ENCODE results near the gene SPSB1. TPM values are rescaled to one million over a fixed set of nuclear protein-coding genes. Genes with fewer than 3 reads are reported as not detected.

Gene SPSB1
- total RNA-seq, 2 donors from 2014 or later, result 107 to 171 TPM

DNA sequence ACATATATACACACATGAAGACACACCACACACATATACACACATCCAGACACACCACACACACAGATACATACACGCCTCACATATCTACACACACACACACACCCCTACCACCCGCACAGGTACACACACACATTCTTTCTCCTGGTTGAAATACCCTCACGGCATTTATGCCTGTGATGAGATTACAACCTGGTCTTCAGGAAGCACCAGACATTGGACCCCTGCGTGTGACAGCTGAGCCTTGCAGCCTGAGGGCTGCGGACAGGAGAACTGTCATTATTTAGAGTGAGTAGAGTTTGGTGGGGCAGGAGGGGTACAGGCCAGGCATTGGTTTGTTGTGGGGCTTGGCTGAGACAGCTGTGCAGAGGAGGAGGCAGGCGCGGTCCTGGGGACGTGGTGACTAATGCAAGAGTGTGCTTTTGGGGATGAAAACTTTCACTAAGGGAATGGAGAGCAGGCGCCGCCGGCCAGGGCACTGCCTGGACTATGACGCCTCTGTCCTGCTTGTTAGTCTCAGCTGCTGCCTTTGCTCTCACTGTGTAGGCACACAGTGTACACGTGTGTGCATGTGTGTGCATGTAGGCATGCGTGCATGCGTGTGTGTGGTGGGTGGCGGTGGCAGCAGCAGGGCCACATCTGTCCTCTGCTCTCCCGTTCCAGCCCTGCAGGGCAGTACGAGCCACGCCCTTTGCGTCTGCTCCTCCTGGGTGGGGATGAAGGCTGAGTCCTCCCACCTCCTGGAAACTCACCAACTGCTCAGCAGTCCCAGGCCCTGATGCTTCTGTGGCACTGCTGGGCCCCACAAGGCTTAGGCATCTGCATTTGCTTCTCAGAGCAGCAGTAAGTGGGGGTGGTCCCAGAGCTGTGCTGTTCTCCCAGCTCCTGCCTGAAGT lies 57.6 kb downstream of the SPSB1 start:
- Histone ChIP-seq H3K27ac (peak overlapping the region; percentile 64 to 76), H3K4me3 (peak overlapping the region; percentile 29), H3K36me3 (peaks cover 1% of the 10 kb centered on the region), H3K27me3 (replicated peaks; ENCODE audit: insufficient read depth) (no peaks in the 10 kb centered on the region), H3K4me1 (ENCODE audit: control insufficient read depth in 1 of 2, low read depth in 2 of 2) (peaks cover 33 to 99% of the 10 kb centered on the region in 2 donors), H3K9me3 (no peaks in the 10 kb centered on the region)
- no peak for DNase-seq (ENCODE audit: low spot score)
- no peak for TF ChIP-seq CTCF (IDR thresholded peaks at IDR 0.05)
- no peak for ATAC-seq (ENCODE audit: insufficient number of reproducible peaks, low FRiP score, low read depth)

DNA sequence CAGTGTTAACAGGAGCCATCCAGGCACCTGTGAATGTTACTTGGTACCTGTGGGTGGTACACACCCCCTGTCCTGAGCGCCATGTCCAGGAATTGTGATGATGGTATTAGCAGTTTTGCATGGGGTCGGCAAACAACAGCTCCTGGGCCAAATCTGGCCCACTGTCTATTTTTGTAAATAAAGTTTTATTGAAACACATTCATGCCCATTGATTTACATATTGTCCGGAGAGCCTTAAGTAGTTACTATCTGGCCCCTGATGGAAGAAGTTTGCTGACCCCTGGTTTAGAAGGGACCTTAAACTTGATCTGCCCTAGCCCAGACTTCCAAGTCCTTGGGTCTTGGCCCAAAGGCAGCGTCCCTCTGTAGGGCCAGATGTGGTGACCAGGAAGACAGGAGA lies 58.3 kb downstream of the SPSB1 start:
- no peak for TF ChIP-seq CTCF (IDR thresholded peaks at IDR 0.05)

GRCh38 chr1:9351654-9352271 lies 59.1 kb downstream of the SPSB1 start:
- H3K27ac ChIP-seq, result peak overlapping the region; percentile 64 to 76

More for the DNA sequence above, 58.3 kb downstream of the SPSB1 start:
- peak overlapping the region; percentile 64 to 76 for H3K27ac ChIP-seq
- H3K4me1 ChIP-seq (ENCODE audit: control insufficient read depth in 1 of 2, low read depth in 2 of 2), result peaks cover 26 to 97% of the 10 kb centered on the region in 2 donors
- H3K9me3 ChIP-seq, result no peaks in the 10 kb centered on the region
- no peak for DNase-seq (ENCODE audit: low spot score)
- H3K4me3 ChIP-seq, result no peak overlapping the region
- peaks cover 8% of the 10 kb centered on the region for H3K36me3 ChIP-seq
- no peak for ATAC-seq (ENCODE audit: insufficient number of reproducible peaks, low FRiP score, low read depth)
- no peaks in the 10 kb centered on the region for H3K27me3 ChIP-seq (replicated peaks; ENCODE audit: insufficient read depth)

DNA sequence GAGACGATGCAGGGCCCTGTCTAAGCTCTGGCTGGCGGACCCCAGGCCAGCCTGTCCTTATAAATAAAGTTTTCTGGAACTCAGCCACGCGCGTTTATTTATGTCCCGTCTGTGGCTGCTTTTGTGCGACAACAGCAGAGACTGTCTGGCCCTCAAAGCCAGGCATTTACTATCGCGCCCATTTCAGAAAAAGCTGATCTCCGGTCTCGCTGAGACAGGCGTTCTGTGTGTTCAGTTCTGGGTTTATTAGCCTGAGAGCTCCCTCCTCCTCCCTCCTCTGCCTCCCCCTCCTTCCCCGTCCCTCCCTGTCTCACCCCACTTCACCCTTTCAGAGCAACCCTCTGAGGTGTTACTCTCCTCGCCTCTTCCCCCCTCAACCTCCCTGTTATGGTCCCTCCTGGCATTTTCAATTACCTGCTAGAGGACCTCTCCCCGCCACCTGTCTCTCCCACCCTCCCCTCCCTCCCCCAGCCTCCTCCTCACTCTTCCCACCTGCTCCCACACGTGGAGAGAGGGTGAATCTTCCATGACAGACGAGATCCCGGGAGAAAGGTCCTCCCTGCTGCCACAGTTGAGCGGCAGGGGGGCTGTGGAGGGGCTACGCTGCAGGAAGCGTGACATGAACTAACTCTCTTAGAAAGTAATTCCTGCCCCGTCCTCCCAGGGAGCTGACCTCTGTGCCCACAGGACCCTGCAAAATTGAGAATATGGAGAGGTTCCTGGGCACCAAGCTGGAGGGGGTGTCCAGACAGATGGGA lies 59.9 kb downstream of the SPSB1 start:
- H3K27ac ChIP-seq, result peak overlapping the region; percentile 64 to 76
- H3K4me3 ChIP-seq, result peak overlapping the region; percentile 38
- H3K4me1 ChIP-seq (ENCODE audit: control insufficient read depth in 1 of 2, low read depth in 2 of 2), result peaks cover 21 to 89% of the 10 kb centered on the region in 2 donors
- no peaks in the 10 kb centered on the region for H3K27me3 ChIP-seq (replicated peaks; ENCODE audit: insufficient read depth)
- ATAC-seq (ENCODE audit: insufficient number of reproducible peaks, low FRiP score, low read depth), result no peak
- TF ChIP-seq CTCF (IDR thresholded peaks at IDR 0.05), result no peak
- H3K36me3 ChIP-seq, result peaks cover 21% of the 10 kb centered on the region
- no peaks in the 10 kb centered on the region for H3K9me3 ChIP-seq
- DNase-seq (ENCODE audit: low spot score), result no peak

More at GRCh38 chr1:9351654-9352271, 59.1 kb downstream of the SPSB1 start:
- ATAC-seq (ENCODE audit: insufficient number of reproducible peaks, low FRiP score, low read depth) (no peak), DNase-seq (ENCODE audit: low spot score) (no peak)
- Histone ChIP-seq H3K4me3 (peak overlapping the region; percentile 38), H3K9me3 (no peaks in the 10 kb centered on the region), H3K4me1 (ENCODE audit: control insufficient read depth in 1 of 2, low read depth in 2 of 2) (peaks cover 21 to 92% of the 10 kb centered on the region in 2 donors), H3K36me3 (peaks cover 16% of the 10 kb centered on the region), H3K27me3 (replicated peaks; ENCODE audit: insufficient read depth) (no peaks in the 10 kb centered on the region)
- no peak for TF ChIP-seq CTCF (IDR thresholded peaks at IDR 0.05)

Measured in thoracic aorta (tissue), 2 donors.